ENCODE measurements around the gene OR1E2.

DNA sequence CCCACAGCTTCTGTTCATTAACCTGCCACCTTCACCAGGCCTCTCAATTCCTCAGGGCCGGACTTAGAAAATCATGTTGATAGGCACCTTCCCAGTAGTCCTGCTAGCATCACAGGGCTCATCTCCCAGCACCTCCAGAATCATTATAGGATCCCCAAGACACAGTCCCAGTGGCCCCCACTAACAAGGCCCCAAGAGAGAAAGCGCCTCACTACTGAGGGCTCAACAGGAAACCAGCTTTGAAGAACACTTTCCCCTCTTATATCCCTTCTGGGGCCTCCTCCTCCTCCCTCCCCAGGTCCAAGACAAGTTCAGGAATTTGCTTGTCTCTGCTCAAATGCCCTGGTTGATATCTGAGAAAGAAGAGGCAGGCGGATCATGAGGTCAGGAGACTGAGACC lies 22.6 kb downstream of the OR1E2 start, which contains the start of gene OR3A3:
- TF ChIP-seq POLR2A (IDR thresholded peaks at IDR 0.05), result no peak
- TF ChIP-seq, protein P1, sequence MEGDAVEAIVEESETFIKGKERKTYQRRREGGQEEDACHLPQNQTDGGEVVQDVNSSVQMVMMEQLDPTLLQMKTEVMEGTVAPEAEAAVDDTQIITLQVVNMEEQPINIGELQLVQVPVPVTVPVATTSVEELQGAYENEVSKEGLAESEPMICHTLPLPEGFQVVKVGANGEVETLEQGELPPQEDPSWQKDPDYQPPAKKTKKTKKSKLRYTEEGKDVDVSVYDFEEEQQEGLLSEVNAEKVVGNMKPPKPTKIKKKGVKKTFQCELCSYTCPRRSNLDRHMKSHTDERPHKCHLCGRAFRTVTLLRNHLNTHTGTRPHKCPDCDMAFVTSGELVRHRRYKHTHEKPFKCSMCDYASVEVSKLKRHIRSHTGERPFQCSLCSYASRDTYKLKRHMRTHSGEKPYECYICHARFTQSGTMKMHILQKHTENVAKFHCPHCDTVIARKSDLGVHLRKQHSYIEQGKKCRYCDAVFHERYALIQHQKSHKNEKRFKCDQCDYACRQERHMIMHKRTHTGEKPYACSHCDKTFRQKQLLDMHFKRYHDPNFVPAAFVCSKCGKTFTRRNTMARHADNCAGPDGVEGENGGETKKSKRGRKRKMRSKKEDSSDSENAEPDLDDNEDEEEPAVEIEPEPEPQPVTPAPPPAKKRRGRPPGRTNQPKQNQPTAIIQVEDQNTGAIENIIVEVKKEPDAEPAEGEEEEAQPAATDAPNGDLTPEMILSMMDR (IDR thresholded peaks at IDR 0.05), result no peak
- no peak for TF ChIP-seq POLR2AphosphoS5 (IDR thresholded peaks at IDR 0.05)
